B cell (primary cell): ENCODE data around the gene PRRC2B.

Experiments used
- CTCF ChIP-seq: fragments of 200-600 bp; IDR thresholded peaks from one replicate; pipeline ENCODE4 v1.8.0; 2022; ENCODE audit warnings: antibody characterized with exemption, mild to moderate bottlenecking
- EZH2 ChIP-seq: IDR thresholded peaks from 2 replicates; pipeline ENCODE4 v1.6.1; 2012; ENCODE audit warnings: borderline replicate concordance, low read depth, mild to moderate bottlenecking, moderate library complexity, low read length; ENCODE audit not compliant: insufficient read depth, poor library complexity, severe bottlenecking

DNA sequence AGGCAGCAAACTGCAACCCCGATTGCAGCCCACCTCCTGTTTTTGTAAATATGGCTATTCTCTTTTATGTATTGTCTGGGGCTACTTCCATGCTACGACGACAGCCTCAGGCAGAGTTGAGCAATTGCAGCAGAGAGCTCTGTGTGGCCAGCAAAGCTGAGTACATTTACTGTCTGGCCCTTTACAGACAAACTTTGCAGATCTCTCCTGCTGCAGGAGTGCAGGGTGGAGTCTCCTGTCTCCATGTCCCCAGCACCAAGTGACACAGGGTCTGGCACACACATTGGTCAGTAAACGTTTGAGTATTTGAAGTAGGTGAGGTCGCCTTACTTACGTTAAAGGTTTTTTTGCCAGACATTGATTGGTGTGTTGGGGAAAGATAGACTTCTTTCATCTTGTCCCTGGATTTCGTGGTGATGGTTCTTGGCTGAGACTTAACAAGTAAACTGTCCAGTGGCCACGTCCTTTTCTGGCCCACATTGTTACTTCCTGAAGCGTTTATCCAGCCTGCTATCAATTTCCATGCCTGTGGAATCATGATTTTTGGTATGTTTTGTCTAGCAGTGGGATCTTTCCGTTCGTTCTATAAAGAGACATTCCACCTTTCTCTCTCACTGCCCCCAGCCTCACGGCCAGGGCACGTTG is 27.2 kb downstream of the PRRC2B start:
- TF ChIP-seq EZH2 (no peak), CTCF (no peak)
